Measurements from ENCODE around the gene FBXL20. TPM values are rescaled to one million over a fixed set of nuclear protein-coding genes. Genes with fewer than 3 reads are reported as not detected.
A peak's percentile ranks its signal among the peaks of the same experiment; 100 is the strongest.

Gene FBXL20
- total RNA-seq, 2 donors from 2014 or later = 28.5 to 30.5 TPM

DNA sequence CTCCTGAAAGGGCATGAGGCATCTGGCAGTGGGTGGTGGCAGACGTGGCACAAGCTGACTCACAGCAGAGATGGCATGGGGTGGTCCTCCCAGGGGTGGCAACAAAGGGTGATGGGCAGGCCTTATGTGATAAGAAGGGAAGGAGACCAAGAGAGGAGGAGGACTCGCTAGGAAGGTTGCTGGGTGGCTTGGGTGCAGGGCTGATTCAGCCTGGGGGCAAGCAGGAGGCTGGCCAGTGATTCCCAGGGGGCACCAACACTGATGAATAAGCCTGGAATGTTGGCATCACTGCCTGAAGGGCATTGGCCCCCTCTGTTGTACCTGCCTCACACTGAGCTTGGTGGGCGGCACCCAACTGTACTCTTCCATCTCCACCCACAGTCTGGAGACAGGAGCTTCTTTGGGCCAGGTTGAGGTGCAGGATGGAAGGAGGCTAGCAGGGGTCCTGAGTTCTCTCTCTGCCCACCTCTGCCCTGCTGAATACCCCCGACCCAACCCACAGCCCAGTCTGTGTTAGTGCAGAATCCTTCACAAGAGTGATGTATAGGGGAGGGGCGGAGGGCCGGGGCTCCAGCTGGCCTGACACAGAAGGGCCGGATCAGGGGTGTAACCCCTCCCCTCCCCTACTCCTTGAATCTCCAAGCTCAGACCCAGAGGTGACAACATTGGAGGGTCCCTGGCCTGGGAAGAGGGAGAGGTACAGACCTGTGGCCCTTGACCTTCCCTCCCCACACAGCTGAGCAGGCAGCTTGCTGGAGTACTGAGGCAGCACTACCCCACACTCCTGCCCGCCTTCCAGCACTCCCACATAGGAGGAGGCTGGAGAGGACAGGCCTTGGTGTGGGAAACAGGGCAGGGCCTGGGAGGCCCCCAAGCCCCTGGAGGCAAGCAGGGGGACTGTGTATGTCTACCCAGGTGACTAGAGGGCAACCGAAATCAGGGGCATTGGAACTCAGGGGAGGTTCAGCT lies 178.3 kb downstream of the FBXL20 start:
- ATAC-seq (replicated peaks in 1 of 2) = no peak

DNA sequence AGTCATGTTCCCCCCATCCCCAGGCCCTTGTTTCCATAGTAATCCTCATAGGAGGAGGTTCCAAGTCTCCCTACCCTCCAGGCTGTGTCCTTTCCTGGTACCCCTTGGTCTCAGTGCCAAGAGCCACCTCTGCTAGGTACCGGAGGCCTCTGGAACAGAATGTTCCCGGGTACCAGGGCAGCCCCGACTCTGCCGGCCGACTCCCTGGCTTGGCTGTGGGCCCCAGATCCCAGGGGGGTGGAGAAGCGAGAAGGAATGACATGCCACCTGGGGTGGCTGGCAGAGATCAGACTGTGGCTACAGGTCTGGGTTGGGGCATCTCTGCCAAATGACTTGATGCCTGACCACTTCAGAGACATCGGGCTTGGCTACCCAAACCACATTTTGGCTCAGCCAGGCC lies 179.3 kb downstream of the FBXL20 start:
- Mint-ChIP-seq H3K27me3 (ENCODE audit: low read depth) (peaks cover 44% of the 10 kb centered on the region), H3K4me3 (no peak overlapping the region), H3K27ac (no peak overlapping the region), H3K9me3 (no peaks in the 10 kb centered on the region), H3K36me3 (ENCODE audit: insufficient read depth in 2 of 2) (no peaks in the 10 kb centered on the region), H3K4me1 (ENCODE audit: low read depth) (peaks cover 6% of the 10 kb centered on the region)
- ATAC-seq (replicated peaks in 1 of 2) (no peak), DNase-seq (no peak)

More for the DNA sequence above, 178.3 kb downstream of the FBXL20 start:
- H3K27me3 Mint-ChIP-seq (ENCODE audit: low read depth) = peaks cover 51% of the 10 kb centered on the region
- DNase-seq = no peak
- no peak overlapping the region for H3K27ac Mint-ChIP-seq
- no peaks in the 10 kb centered on the region for H3K9me3 Mint-ChIP-seq
- no peaks in the 10 kb centered on the region for H3K36me3 Mint-ChIP-seq (ENCODE audit: insufficient read depth in 2 of 2)
- peaks cover 6% of the 10 kb centered on the region for H3K4me1 Mint-ChIP-seq (ENCODE audit: low read depth)
- H3K4me3 Mint-ChIP-seq = no peak overlapping the region

DNA sequence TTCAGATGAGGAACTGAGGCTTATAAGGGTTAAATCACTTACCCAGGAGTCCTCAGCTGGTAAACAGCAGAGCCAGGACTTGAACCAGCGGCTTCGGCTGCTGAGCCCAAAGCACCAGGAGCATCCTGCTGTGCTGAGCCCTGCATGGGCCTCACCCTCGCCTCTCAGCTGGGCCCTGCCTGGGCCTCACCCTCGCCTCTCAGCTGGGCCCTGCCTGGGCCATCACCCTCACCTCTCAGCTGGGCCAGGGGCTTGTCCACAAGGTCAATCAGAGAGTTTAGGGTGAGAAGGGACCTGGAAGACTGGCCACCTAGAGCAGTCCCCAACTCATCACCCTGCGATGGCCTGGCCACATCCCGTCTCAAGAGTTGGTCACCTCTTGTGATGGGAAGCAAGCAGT lies 179.9 kb downstream of the FBXL20 start:
- ATAC-seq (replicated peaks in 1 of 2) (no peak), DNase-seq (no peak)
- H3K9me3 Mint-ChIP-seq = no peaks in the 10 kb centered on the region
- H3K27me3 Mint-ChIP-seq (ENCODE audit: low read depth) = peaks cover 44% of the 10 kb centered on the region
- peaks cover 6% of the 10 kb centered on the region for H3K4me1 Mint-ChIP-seq (ENCODE audit: low read depth)
- H3K27ac Mint-ChIP-seq = no peak overlapping the region
- H3K4me3 Mint-ChIP-seq = no peak overlapping the region
- H3K36me3 Mint-ChIP-seq (ENCODE audit: insufficient read depth in 2 of 2) = no peaks in the 10 kb centered on the region

DNA sequence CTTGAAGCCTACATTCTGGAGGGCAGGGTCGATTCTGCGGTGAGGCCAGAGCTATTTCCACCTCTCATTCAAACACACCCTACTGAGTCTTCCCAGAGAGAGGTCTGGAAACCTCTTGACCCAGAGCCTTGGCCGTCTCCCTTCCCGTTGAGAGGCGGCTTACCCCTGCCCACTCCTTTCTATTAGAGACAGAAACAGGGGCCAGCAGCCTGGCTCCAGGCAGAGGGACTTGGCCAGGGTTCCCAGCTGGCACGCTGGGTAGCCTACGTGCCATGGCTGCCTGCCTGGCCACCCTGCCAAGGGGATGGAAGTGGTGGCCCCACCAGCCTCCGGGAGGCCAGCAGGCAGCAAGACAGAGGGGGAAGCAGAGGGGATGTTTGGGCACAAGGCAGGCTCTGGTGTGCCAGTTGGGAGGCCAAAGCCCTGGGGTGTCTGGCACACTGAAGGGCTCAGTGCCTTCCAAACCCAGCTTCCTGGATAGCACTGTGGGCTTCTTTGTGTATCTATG lies 181.7 kb downstream of the FBXL20 start:
- no peak overlapping the region for H3K27ac Mint-ChIP-seq
- H3K4me3 Mint-ChIP-seq = no peak overlapping the region
- no peaks in the 10 kb centered on the region for H3K4me1 Mint-ChIP-seq (ENCODE audit: low read depth)
- DNase-seq (no peak), ATAC-seq (replicated peaks in 1 of 2) (no peak)
- no peaks in the 10 kb centered on the region for H3K9me3 Mint-ChIP-seq
- H3K36me3 Mint-ChIP-seq (ENCODE audit: insufficient read depth in 2 of 2) = no peaks in the 10 kb centered on the region
- H3K27me3 Mint-ChIP-seq (ENCODE audit: low read depth) = peaks cover 47% of the 10 kb centered on the region

DNA sequence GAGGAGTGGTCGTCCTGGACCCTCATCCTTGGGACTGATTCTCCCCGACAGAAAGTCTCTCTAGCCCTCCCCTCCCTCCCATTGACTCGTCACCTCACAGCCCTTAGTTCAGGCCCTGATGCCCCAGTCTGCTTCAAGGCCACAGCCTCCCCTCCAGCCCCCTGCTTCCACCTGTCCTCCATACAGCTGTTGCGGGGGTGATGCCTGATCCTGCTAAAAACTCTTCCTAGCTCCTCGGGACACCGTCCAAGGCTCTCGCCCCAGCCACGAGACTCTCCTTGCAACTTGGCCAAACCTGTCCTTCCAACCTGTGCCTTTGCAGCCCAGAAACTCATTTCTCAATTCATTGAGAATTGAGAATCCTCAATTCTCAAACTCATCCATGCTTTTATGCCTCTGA lies 182.5 kb downstream of the FBXL20 start:
- Mint-ChIP-seq H3K36me3 (ENCODE audit: insufficient read depth in 2 of 2) (no peaks in the 10 kb centered on the region), H3K27ac (no peak overlapping the region), H3K9me3 (no peaks in the 10 kb centered on the region), H3K4me3 (no peak overlapping the region), H3K4me1 (ENCODE audit: low read depth) (no peaks in the 10 kb centered on the region), H3K27me3 (ENCODE audit: low read depth) (peaks cover 39% of the 10 kb centered on the region)
- ATAC-seq (replicated peaks in 1 of 2) = no peak
- no peak for DNase-seq

DNA sequence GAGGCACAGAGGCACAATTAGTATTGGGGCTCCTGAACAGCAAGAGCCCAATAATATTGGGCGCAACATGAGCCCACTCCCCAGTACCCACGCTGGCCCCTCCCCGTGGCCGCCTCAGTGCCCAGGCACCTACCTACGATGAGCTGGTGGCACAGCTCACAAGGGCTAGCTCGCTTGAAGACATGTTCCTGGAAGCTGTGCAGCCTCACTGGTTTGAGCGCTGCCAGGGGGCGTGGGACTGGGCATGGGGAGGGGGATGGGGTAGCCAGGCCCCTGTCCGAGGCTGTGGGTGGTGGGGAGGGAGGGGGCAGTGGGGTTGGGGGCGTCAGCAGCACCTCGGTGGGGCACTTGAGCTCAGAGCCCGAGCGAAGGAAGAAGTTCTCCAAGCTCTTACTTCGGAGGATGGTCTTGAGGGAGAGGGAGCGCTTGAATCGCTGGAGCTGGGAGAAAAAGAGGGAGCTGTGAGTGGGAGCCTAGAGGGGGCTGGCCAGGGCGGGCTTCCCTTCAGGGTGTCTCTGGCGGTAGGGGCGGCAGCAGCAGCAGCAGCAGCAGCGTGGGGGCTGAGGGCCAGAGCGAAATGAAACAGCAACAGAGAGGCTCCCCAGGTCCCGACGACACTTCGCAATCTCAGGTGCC lies 183.6 kb downstream of the FBXL20 start:
- no peak for ATAC-seq (replicated peaks in 1 of 2)
- peaks cover 34% of the 10 kb centered on the region for H3K27me3 Mint-ChIP-seq (ENCODE audit: low read depth)
- no peaks in the 10 kb centered on the region for H3K4me1 Mint-ChIP-seq (ENCODE audit: low read depth)
- DNase-seq = no peak
- H3K27ac Mint-ChIP-seq = no peak overlapping the region
- H3K36me3 Mint-ChIP-seq (ENCODE audit: insufficient read depth in 2 of 2) = no peaks in the 10 kb centered on the region
- no peaks in the 10 kb centered on the region for H3K9me3 Mint-ChIP-seq
- peak overlapping the region; percentile 56 to 71 for H3K4me3 Mint-ChIP-seq

DNA sequence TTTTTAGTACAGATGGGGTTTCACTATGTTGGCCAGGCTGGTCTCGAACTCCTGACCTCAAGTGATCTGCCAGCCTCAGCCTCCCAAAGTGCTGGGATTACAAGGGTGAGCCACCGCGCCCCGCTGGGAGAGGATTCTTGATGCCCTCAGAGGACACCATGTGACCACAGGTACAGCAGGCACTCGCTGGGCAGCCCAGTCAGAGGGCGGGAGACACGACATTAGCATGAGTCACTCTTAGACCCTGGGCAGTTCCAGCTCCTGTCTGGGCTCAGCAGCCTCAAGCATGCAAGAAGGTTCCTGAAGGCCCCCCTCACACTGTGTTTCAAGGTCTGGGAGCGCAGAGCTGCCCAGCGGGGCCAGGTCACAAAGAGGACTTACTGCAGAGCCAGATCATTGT lies 187.6 kb downstream of the FBXL20 start:
- no peak for ATAC-seq (replicated peaks in 1 of 2)
- no peaks in the 10 kb centered on the region for H3K9me3 Mint-ChIP-seq
- H3K27ac Mint-ChIP-seq = no peak overlapping the region
- H3K4me3 Mint-ChIP-seq = no peak overlapping the region
- H3K4me1 Mint-ChIP-seq (ENCODE audit: low read depth) = peaks cover 16% of the 10 kb centered on the region
- no peak for DNase-seq
- H3K36me3 Mint-ChIP-seq (ENCODE audit: insufficient read depth in 2 of 2) = no peaks in the 10 kb centered on the region
- peaks cover 24% of the 10 kb centered on the region for H3K27me3 Mint-ChIP-seq (ENCODE audit: low read depth)

DNA sequence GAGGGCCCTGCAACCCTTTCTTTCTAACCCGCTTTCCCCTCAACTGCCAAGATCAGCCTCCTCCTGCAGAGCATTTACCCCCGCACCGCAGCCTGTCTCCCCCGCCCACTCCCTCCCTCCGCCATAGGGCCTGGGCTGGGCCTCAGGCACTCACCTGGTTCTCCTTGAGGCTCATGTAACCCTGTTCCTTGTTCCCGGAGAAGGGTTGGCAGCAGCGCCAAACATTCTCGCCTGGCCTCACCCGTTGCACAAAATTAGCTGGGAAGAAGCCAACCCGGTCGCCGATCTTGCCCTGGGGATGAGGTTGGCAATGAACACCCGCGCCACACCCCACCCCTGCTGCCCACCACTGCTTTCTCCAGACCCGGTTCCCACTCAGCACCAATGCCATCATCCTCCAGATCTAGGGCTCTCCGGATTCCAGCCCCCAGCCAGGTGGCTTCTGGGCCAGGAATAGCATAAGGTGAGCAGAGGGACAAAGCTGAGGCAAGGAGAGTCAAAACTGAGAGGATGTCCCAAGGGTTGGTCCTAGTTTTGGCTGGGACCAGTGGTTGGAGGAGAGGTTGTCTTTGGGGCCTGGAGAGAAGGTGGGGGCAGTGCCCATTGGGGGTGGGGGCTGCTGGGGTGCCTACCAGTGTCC lies 188.5 kb downstream of the FBXL20 start:
- Mint-ChIP-seq H3K4me3 (no peak overlapping the region), H3K27me3 (ENCODE audit: low read depth) (peaks cover 23% of the 10 kb centered on the region), H3K9me3 (no peaks in the 10 kb centered on the region), H3K27ac (no peak overlapping the region), H3K36me3 (ENCODE audit: insufficient read depth in 2 of 2) (no peaks in the 10 kb centered on the region), H3K4me1 (ENCODE audit: low read depth) (peaks cover 25% of the 10 kb centered on the region)
- ATAC-seq (replicated peaks in 1 of 2) = no peak
- DNase-seq = no peak

DNA sequence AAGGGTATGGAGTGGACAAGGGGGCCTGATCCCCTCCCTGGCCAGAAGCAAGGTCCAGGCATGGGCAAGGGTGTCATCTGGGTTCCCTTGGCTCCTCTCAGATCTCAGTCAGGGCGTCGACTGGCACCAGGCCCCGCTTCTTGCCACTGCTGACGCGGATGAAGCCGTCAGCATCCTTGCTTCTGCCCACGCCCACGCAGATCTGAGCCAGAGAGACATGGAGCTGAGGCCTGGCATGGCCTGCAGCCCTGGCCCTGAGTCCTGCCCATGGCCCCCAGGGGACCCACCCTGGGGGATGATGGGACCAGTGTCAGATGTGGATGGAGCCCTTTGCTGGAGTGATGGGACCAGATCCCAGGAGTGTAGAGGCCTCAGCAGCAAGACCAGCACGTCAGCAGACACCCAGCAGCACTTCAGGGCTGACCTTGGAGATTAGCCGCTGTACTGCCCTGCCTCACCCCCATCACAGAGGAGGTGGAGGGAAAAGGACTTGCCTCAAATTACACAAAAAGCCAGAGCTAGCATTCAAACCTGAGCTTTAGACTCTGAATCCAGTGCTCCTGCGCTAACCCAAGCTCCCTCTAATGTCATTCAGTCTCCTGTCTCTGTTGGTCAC lies 189.1 kb downstream of the FBXL20 start:
- no peak for ATAC-seq (replicated peaks in 1 of 2)
- no peak for DNase-seq
- no peak overlapping the region for H3K27ac Mint-ChIP-seq
- peaks cover 29% of the 10 kb centered on the region for H3K4me1 Mint-ChIP-seq (ENCODE audit: low read depth)
- H3K27me3 Mint-ChIP-seq (ENCODE audit: low read depth) = peaks cover 22% of the 10 kb centered on the region
- H3K36me3 Mint-ChIP-seq (ENCODE audit: insufficient read depth in 2 of 2) = no peaks in the 10 kb centered on the region
- no peak overlapping the region for H3K4me3 Mint-ChIP-seq
- no peaks in the 10 kb centered on the region for H3K9me3 Mint-ChIP-seq

DNA sequence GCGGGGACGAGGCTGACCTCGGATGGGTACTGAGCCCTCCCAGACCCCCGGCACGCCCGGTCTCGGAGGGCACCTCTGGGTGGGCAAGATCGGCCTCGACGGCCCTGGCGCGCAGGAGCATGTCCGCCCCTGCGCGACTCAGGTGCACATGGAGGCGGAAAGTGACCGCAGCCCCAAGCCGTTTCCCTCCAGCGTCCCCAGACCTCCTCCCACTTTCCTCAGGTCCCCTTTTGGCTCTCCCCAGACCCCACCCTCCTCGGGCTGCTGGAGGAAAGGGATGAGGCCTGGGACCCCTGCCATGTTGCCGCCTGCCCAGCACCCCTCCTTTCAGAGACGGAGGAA lies 191.4 kb downstream of the FBXL20 start:
- peak overlapping the region; percentile 60 to 67 for H3K4me3 Mint-ChIP-seq
- DNase-seq (no peak), ATAC-seq (replicated peaks in 1 of 2) (no peak)
- peaks cover 34% of the 10 kb centered on the region for H3K4me1 Mint-ChIP-seq (ENCODE audit: low read depth)
- H3K9me3 Mint-ChIP-seq = no peaks in the 10 kb centered on the region
- H3K27ac Mint-ChIP-seq = no peak overlapping the region
- peaks cover under 1% of the 10 kb centered on the region for H3K27me3 Mint-ChIP-seq (ENCODE audit: low read depth)
- peaks cover 0 to under 1% of the 10 kb centered on the region in 2 donors for H3K36me3 Mint-ChIP-seq (ENCODE audit: insufficient read depth in 2 of 2)

DNA sequence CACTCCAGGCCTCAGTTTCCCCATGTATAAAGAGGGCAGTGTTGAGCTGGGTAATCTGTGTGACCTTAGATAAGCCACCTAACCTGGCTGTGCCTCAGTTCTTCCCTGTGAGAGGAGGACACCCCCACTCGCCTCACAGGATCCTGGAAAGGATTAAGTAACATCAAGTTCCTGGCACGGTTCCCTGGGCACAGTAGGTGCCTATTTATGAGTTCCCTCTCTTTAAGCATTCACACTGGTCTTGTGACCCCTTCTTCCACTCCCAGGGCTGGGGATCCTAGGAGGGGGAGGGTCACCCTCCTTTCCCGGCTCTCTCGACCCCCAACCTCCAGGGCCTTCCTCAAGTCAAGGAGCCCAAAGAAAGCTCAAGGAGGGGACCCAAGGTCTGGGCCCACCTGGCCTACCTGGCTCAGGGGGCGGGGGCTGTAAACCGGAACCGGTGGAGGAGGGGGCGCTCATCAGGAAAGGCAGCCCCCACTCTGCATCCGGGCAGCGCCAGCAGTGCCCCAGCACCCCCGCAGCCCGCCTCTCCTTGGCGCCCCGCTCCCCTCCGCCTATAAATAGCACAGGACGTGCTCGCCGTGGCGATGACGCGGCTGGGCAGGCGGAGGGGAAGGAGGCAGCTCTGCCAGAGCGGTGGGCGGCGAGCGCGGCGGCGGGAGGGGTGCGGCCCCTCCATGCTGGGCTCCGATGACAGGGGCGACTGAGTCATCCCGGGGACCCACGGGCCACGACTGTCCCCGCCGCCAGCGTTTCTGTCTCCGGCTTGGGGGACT lies 191.9 kb downstream of the FBXL20 start:
- DNase-seq = peak; percentile 79 to 85
- Mint-ChIP-seq H3K27me3 (ENCODE audit: low read depth) (no peaks in the 10 kb centered on the region), H3K9me3 (no peaks in the 10 kb centered on the region), H3K4me1 (ENCODE audit: low read depth) (peaks cover 34% of the 10 kb centered on the region), H3K27ac (no peak overlapping the region), H3K36me3 (ENCODE audit: insufficient read depth in 2 of 2) (peaks cover 3 to 5% of the 10 kb centered on the region in 2 donors), H3K4me3 (peak overlapping the region; percentile 60 to 67)
- ATAC-seq (replicated peaks in 1 of 2) = peak; percentile 77 to 84

DNA sequence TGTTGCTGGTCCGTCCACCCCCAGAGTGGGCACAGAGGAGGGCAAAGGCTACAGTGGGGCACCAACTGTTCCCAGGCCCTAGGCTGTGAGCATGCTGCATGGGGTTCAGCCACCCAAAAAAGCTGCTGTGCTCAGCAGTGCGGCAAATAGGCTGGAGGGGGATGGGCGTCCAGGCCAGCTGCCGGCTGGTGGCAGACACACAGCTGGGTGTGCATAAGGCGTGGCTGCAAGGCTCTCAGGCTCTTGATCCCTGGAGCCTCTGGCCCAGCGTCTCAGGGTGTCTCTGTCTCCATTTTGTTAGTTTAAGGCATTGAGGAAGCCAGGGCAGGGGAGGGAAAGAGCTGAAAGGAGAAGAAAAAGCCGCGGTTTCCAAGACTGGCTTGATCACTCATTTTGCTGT lies 192.5 kb downstream of the FBXL20 start:
- Mint-ChIP-seq H3K36me3 (ENCODE audit: insufficient read depth in 2 of 2) (peaks cover 5 to 8% of the 10 kb centered on the region in 2 donors), H3K27ac (peak overlapping the region; percentile 44), H3K9me3 (no peaks in the 10 kb centered on the region), H3K27me3 (ENCODE audit: low read depth) (no peaks in the 10 kb centered on the region), H3K4me3 (peak overlapping the region; percentile 45 to 60), H3K4me1 (ENCODE audit: low read depth) (peaks cover 40% of the 10 kb centered on the region)
- DNase-seq (no peak), ATAC-seq (replicated peaks in 1 of 2) (no peak)

Data from activated T-cell treated with anti-CD3 and anti-CD28 coated beads, Interleukin-2, amount 50 U/mL, for 72 hours (primary cell).